D341Med (cell line): ENCODE results near the gene REG3A.

ENCODE experiments used
- DNase-seq: peaks from one replicate; pipeline ENCODE4 v3.0.0; 2012; ENCODE audit warnings: low spot score

REG3A gene

GRCh38 chr2:79120194-79120713 is 39.3 kb downstream of the REG3A start, which contains the start of gene REG1A:
Gene REG1A (plus strand): TSS chr2:79120488. CDS start chr2:79120862, 374 bp downstream.
- no peak for DNase-seq

- DNase-seq: no peak
Measured at GRCh38 chr2:79116997-79117928, 42.3 kb downstream of the REG3A start.

GRCh38 chr2:79114797-79115494 is 44.6 kb downstream of the REG3A start:
- no peak for DNase-seq

DNA sequence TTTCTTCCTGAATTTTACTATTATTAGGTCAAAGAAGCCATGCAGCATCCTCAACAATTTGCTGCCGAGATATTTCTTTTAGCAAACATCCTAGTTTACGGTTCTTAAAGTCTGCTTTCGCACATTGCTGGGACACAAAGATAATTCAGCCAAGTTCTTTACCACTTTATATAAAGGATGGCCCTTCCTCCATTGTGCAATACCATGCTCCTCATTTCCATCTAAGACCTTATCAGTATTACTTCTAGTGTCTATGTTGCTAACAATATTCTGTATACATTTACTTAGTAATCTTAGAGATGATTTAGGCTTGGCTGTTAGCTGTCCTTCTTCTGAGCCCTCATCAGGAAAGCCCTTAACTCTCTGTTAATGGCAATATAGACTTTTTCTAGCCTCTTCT is 47.3 kb downstream of the REG3A start:
- no peak for DNase-seq
